HepG2 (cell line): ENCODE data around the gene GPR148. TPM values are rescaled to one million over a fixed set of nuclear protein-coding genes. Genes with fewer than 3 reads are reported as not detected.
A peak's percentile ranks its signal among the peaks of the same experiment; 100 is the strongest.

Experiments used
- ADNP ChIP-seq: sonication (generic); formaldehyde crosslinking; IDR thresholded peaks from 2 replicates; pipeline ENCODE4 v1.4.0; 2020; ENCODE audit warnings: missing genetic modification reagents
- DMAP1 ChIP-seq: IDR thresholded peaks from 2 replicates; pipeline ENCODE4 v1.6.1; 2016
- FOSL2 ChIP-seq: sonication (generic); formaldehyde crosslinking; IDR thresholded peaks from 2 replicates; pipeline ENCODE4 v1.4.0; 2020; ENCODE audit warnings: missing genetic modification reagents
- FOXC1 ChIP-seq: sonication (generic); formaldehyde crosslinking; IDR thresholded peaks from 2 replicates; pipeline ENCODE4 v1.8.0; 2022; ENCODE audit warnings: mild to moderate bottlenecking, missing genetic modification reagents, borderline replicate concordance
- HOXA3 ChIP-seq: sonication (generic); formaldehyde crosslinking; IDR thresholded peaks from 2 replicates; pipeline ENCODE4 v1.5.0; 2020; ENCODE audit warnings: missing genetic modification reagents
- KDM4B ChIP-seq: sonication (generic); formaldehyde crosslinking; IDR thresholded peaks from 2 replicates; pipeline ENCODE4 v1.4.0; 2020; ENCODE audit warnings: missing genetic modification reagents
- NR2F2 ChIP-seq: IDR thresholded peaks from 2 replicates; pipeline ENCODE4 v1.6.1; 2012; ENCODE audit warnings: low read depth, inconsistent platforms, borderline replicate concordance
- SATB2 ChIP-seq: sonication (generic); formaldehyde crosslinking; IDR thresholded peaks from 2 replicates; pipeline ENCODE4 v1.5.0; 2020; ENCODE audit warnings: missing genetic modification reagents
- SKI ChIP-seq: fragments of 450-650 bp; IDR thresholded peaks from one replicate; pipeline ENCODE4 v1.6.1; 2018; ENCODE audit warnings: mild to moderate bottlenecking; ENCODE audit not compliant: partially characterized antibody
- STAT6 ChIP-seq: sonication (generic); formaldehyde crosslinking; IDR thresholded peaks from 2 replicates; pipeline ENCODE4 v1.4.0; 2020; ENCODE audit warnings: missing genetic modification reagents, mild to moderate bottlenecking, borderline replicate concordance
- TBX3 ChIP-seq: fragments of 450-650 bp; IDR thresholded peaks from 2 replicates; pipeline ENCODE4 v1.6.1; 2017; ENCODE audit warnings: antibody characterized with exemption, mild to moderate bottlenecking, inconsistent platforms, borderline replicate concordance
- THRA ChIP-seq: sonication (generic); formaldehyde crosslinking; IDR thresholded peaks from 2 replicates; pipeline ENCODE4 v1.4.0; 2020; ENCODE audit warnings: missing genetic modification reagents, borderline replicate concordance
- ZC3H4 ChIP-seq: sonication (generic); formaldehyde crosslinking; IDR thresholded peaks from 2 replicates; pipeline ENCODE4 v1.4.0; 2020; ENCODE audit warnings: missing genetic modification reagents, borderline replicate concordance
- ZFP36 ChIP-seq: fragments of 150-350 bp; IDR thresholded peaks from 2 replicates; pipeline ENCODE4 v1.6.1; 2018; ENCODE audit warnings: borderline replicate concordance, low read length, low read depth; ENCODE audit not compliant: partially characterized antibody
- ZNF264 ChIP-seq: sonication (generic); formaldehyde crosslinking; IDR thresholded peaks from 2 replicates; pipeline ENCODE4 v1.4.0; 2020; ENCODE audit warnings: missing genetic modification reagents
- ZNF609 ChIP-seq: sonication (generic); formaldehyde crosslinking; IDR thresholded peaks from 2 replicates; pipeline ENCODE4 v1.4.0; 2020; ENCODE audit warnings: mild to moderate bottlenecking, missing genetic modification reagents, borderline replicate concordance
- ZNF780A ChIP-seq: sonication (generic); formaldehyde crosslinking; IDR thresholded peaks from 2 replicates; pipeline ENCODE4 v1.8.0; 2022; ENCODE audit warnings: mild to moderate bottlenecking, missing genetic modification reagents, moderate library complexity
- ZNF878 ChIP-seq: sonication (generic); formaldehyde crosslinking; IDR thresholded peaks from 2 replicates; pipeline ENCODE4 v1.8.1; 2023; ENCODE audit warnings: mild to moderate bottlenecking, missing genetic modification reagents, moderate library complexity
- polyA plus RNA-seq, 8 experiments: library from polyadenylated mRNA; depleted of rRNA in 3 of 8; stranded (reverse) in 7 of 8; unstranded in 1 of 8; fragments of >200 nt; fragmentation: Illumina TruSeq in 4 of 8; extraction: Trizol in 4 of 8; gene quantifications; 2 replicates each; pipeline versions ENCODE4 v1.2.1 to v1.2.3, GENCODE V29; 2011 to 2016; ENCODE audit warnings: low read depth in 4 of 8, missing spikeins in 1 of 8, mixed read lengths in 1 of 8; ENCODE audit not compliant: insufficient read depth in 1 of 8
- total RNA-seq, 5 experiments: library from RNA; depleted of rRNA; stranded (reverse); fragments of >200 nt; fragmentation: Illumina TruSeq; extraction: Trizol; gene quantifications; 2 replicates each; pipeline ENCODE4 v1.2.3, GENCODE V29; 2016; ENCODE audit warnings: low read depth in 1 of 5
- TF ChIP-seq, protein P1 (sequence below): IDR thresholded peaks from 2 replicates; pipeline ENCODE4 v1.6.1; 2016; ENCODE audit warnings: missing genetic modification reagents, missing compliant biosample characterization

Gene GPR148
- total and polyA plus RNA-seq, 2 of the 13 experiments (the other 11 are each of a cell fraction or from before 2014, with no cell fraction given), result not detected

GRCh38 chr2:130744287-130745117 is 15.6 kb downstream of the GPR148 start (continued):
- TF ChIP-seq ZNF609 (CRISPR knock-in tag) (peak; percentile 77), STAT6 (CRISPR knock-in tag) (no peak), ZNF780A (CRISPR knock-in tag) (no peak), THRA (peak; percentile 46; the same call in 1 of the 2 replicates), DMAP1 (no peak), ZNF878 (CRISPR knock-in tag) (no peak), SKI (peak; percentile 42), NR2F2 (no peak), HOXA3 (CRISPR knock-in tag) (peak; percentile 77), KDM4B (CRISPR knock-in tag) (0 out of 2 replicates have a peak, but pooled peaks have one; percentile 47), FOSL2 (peak; percentile 56), ZNF264 (CRISPR knock-in tag) (no peak), ZFP36 (no peak), ADNP (no peak), TBX3 (peak; percentile 81; the same call in 1 of the 2 replicates), ZC3H4 (CRISPR knock-in tag) (no peak), FOXC1 (CRISPR knock-in tag) (peak; percentile 69; the same call in 1 of the 2 replicates), SATB2 (CRISPR knock-in tag) (no peak)
- TF ChIP-seq, protein P1, sequence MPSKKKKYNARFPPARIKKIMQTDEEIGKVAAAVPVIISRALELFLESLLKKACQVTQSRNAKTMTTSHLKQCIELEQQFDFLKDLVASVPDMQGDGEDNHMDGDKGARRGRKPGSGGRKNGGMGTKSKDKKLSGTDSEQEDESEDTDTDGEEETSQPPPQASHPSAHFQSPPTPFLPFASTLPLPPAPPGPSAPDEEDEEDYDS (CRISPR knock-in tag), result no peak
